HL-60 (cell line): ENCODE data around the gene PTPRM.

Experiments used
- DNase-seq, 2 experiments: peaks; one replicate each; pipeline ENCODE4 v3.0.0-alpha.2; 2010 to 2020; ENCODE audit warnings: low read depth in 1 of 2, low spot score in 1 of 2
- H3K27ac ChIP-seq: fragments of 250-450 bp; sonication (Bioruptor Pico); replicated peaks from 2 replicates; pipeline ENCODE4 v1.5.1; 2020; ENCODE audit warnings: mild to moderate bottlenecking, moderate library complexity
- H3K27me3 ChIP-seq: fragments of 250-450 bp; sonication (Bioruptor Pico); 2 replicates; pipeline ENCODE4 v1.5.1; 2021; ENCODE audit warnings: mild to moderate bottlenecking, moderate library complexity; ENCODE audit not compliant: insufficient read depth, poor library complexity, severe bottlenecking
- H3K4me3 ChIP-seq: replicated peaks from 2 replicates; pipeline ENCODE4 v1.5.1; 2011; ENCODE audit warnings: mild to moderate bottlenecking, control low read depth, low read length; ENCODE audit not compliant: insufficient read depth
- CTCF ChIP-seq: IDR thresholded peaks from one replicate; pipeline ENCODE4 v1.5.1; 2011; ENCODE audit warnings: low read length, control low read depth, inconsistent platforms; ENCODE audit not compliant: insufficient read depth
- GABPA ChIP-seq: IDR thresholded peaks from 2 replicates; pipeline ENCODE4 v1.6.1; 2012; ENCODE audit warnings: low read depth
- POLR2AphosphoS5 ChIP-seq: IDR thresholded peaks from 2 replicates; pipeline ENCODE4 v1.6.1; 2012; ENCODE audit warnings: low read depth
- REST ChIP-seq: IDR thresholded peaks from 2 replicates; pipeline ENCODE4 v1.6.1; 2012; ENCODE audit warnings: low read depth; ENCODE audit not compliant: insufficient replicate concordance
- SPI1 ChIP-seq: IDR thresholded peaks from 2 replicates; pipeline ENCODE4 v1.6.1; 2012; ENCODE audit warnings: low read depth, mild to moderate bottlenecking, borderline replicate concordance

The PTPRM gene

GRCh38 chr18:8362863-8363262 is 795.7 kb downstream of the PTPRM start:
- Histone ChIP-seq H3K4me3 (no peak overlapping the region), H3K27ac (no peak overlapping the region), H3K27me3 (peaks cover 39% of the 10 kb centered on the region)
- DNase-seq: no peak
- no peak for TF ChIP-seq CTCF
- no peak for TF ChIP-seq SPI1
- no peak for TF ChIP-seq REST
- TF ChIP-seq GABPA: no peak
- TF ChIP-seq POLR2AphosphoS5: no peak

GRCh38 chr18:8364385-8364784 is 797.3 kb downstream of the PTPRM start:
- no peak for DNase-seq

DNA sequence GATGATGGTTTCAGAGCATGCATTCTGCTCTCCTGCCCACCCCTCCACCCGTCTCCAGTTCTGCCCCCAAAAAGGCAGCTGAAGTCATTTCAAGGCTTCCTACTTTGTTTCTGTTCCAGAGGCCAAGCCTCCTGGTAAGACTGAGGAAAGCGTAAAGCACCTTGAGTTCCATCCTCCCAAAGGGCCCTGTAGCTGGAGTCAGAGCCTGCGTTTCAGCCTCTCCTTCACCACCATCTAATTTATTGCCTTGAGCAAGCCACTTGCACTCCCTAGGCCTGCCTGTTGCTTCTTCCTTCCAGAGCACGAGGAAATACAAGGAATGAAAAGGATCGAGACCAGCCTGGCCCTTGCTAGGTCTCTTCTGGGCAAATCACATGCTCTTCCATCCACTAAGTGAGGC is 797.9 kb downstream of the PTPRM start:
- no peak for DNase-seq
- Histone ChIP-seq H3K27me3 (peaks cover 40% of the 10 kb centered on the region), H3K27ac (no peak overlapping the region), H3K4me3 (no peak overlapping the region)
- no peak for TF ChIP-seq REST
- no peak for TF ChIP-seq CTCF
- TF ChIP-seq SPI1: no peak
- TF ChIP-seq GABPA: no peak
- no peak for TF ChIP-seq POLR2AphosphoS5

More at GRCh38 chr18:8364385-8364784, 797.3 kb downstream of the PTPRM start:
- Histone ChIP-seq H3K27ac (no peak overlapping the region), H3K4me3 (no peak overlapping the region), H3K27me3 (peaks cover 40% of the 10 kb centered on the region)
- TF ChIP-seq REST: no peak
- TF ChIP-seq POLR2AphosphoS5: no peak
- no peak for TF ChIP-seq SPI1
- TF ChIP-seq CTCF: no peak
- TF ChIP-seq GABPA: no peak
